KMS-11 (cell line): ENCODE results near the gene ZNF473.
"Not testable (repeated sequence)": the region's sequence is repeated elsewhere in the genome, so short reads cannot be mapped to it uniquely, and the experiment has no call there.

Source experiments
- H2AFZ ChIP-seq: fragments of 200-600 bp; sonication (generic); 2 replicates; pipeline ENCODE4 v1.6.1; 2016; ENCODE audit warnings: antibody characterized with exemption, mixed run types, low read depth
- H3K27ac ChIP-seq: fragments of 200-600 bp; sonication (generic); 2 replicates; pipeline ENCODE4 v1.6.1; 2016; ENCODE audit warnings: mild to moderate bottlenecking, mixed run types
- H3K27me3 ChIP-seq: fragments of 200-600 bp; sonication (generic); 2 replicates; pipeline ENCODE4 v1.6.1; 2017; ENCODE audit warnings: mild to moderate bottlenecking, low read depth, mixed run types, moderate library complexity; ENCODE audit not compliant: insufficient read depth
- H3K36me3 ChIP-seq: fragments of 200-600 bp; sonication (generic); 2 replicates; pipeline ENCODE4 v1.6.1; 2017; ENCODE audit warnings: mild to moderate bottlenecking, mixed run types; ENCODE audit not compliant: insufficient read depth
- H3K4me1 ChIP-seq: fragments of 200-600 bp; sonication (generic); 2 replicates; pipeline ENCODE4 v1.6.1; 2016; ENCODE audit warnings: mild to moderate bottlenecking, low read depth, mixed run types; ENCODE audit not compliant: poor library complexity, severe bottlenecking
- H3K4me2 ChIP-seq: fragments of 200-600 bp; sonication (generic); 2 replicates; pipeline ENCODE4 v1.7.0; 2016; ENCODE audit warnings: mild to moderate bottlenecking, mixed run types
- H3K4me3 ChIP-seq: fragments of 200-600 bp; sonication (generic); IDR thresholded peaks from 2 replicates; pipeline ENCODE4 v1.6.1; 2017; ENCODE audit warnings: low read depth, low read length, mixed read lengths; ENCODE audit not compliant: insufficient read depth
- H3K79me2 ChIP-seq: fragments of 200-600 bp; sonication (generic); 2 replicates; pipeline ENCODE4 v1.6.1; 2016; ENCODE audit warnings: low read depth, mixed run types; ENCODE audit not compliant: insufficient read depth
- H3K9ac ChIP-seq: fragments of 200-600 bp; sonication (generic); 2 replicates; pipeline ENCODE4 v1.6.1; 2016; ENCODE audit warnings: mild to moderate bottlenecking, mixed run types
- H4K20me1 ChIP-seq: fragments of 200-600 bp; sonication (generic); 2 replicates; pipeline ENCODE4 v1.6.1; 2016; ENCODE audit warnings: mild to moderate bottlenecking, mixed run types; ENCODE audit not compliant: insufficient read depth
- TF ChIP-seq, protein P1 (sequence below): fragments of 200-600 bp; sonication (generic); conservative IDR thresholded peaks from 2 replicates; pipeline ENCODE4 v1.6.1; 2017; ENCODE audit warnings: low read depth, mild to moderate bottlenecking, antibody characterized with exemption, low read length, moderate library complexity, mixed read lengths

Gene ZNF473

GRCh38 chr19:50090706-50091105, 64.9 kb downstream of the ZNF473 start:
- H3K27ac ChIP-seq, H3K4me3 ChIP-seq, H3K4me2 ChIP-seq, H3K36me3 ChIP-seq, H2AFZ ChIP-seq, H4K20me1 ChIP-seq, H3K9ac ChIP-seq, H3K27me3 ChIP-seq, H3K79me2 ChIP-seq, H3K4me1 ChIP-seq: not testable (repeated sequence)
- TF ChIP-seq, protein P1, sequence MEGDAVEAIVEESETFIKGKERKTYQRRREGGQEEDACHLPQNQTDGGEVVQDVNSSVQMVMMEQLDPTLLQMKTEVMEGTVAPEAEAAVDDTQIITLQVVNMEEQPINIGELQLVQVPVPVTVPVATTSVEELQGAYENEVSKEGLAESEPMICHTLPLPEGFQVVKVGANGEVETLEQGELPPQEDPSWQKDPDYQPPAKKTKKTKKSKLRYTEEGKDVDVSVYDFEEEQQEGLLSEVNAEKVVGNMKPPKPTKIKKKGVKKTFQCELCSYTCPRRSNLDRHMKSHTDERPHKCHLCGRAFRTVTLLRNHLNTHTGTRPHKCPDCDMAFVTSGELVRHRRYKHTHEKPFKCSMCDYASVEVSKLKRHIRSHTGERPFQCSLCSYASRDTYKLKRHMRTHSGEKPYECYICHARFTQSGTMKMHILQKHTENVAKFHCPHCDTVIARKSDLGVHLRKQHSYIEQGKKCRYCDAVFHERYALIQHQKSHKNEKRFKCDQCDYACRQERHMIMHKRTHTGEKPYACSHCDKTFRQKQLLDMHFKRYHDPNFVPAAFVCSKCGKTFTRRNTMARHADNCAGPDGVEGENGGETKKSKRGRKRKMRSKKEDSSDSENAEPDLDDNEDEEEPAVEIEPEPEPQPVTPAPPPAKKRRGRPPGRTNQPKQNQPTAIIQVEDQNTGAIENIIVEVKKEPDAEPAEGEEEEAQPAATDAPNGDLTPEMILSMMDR: peak; percentile 48

- not testable (repeated sequence) for H3K9ac ChIP-seq, H3K4me2 ChIP-seq, H2AFZ ChIP-seq
Measured at GRCh38 chr19:50091786-50092185, 66.0 kb downstream of the ZNF473 start.

GRCh38 chr19:50092597-50092996, 66.8 kb downstream of the ZNF473 start:
- not testable (repeated sequence) for H3K4me3 ChIP-seq, H3K27ac ChIP-seq, H3K9ac ChIP-seq, H3K27me3 ChIP-seq, H3K79me2 ChIP-seq, H3K4me2 ChIP-seq, H3K4me1 ChIP-seq, H3K36me3 ChIP-seq, H2AFZ ChIP-seq, H4K20me1 ChIP-seq

More at GRCh38 chr19:50091786-50092185, 66.0 kb downstream of the ZNF473 start:
- H3K36me3 ChIP-seq, H3K27ac ChIP-seq, H3K4me3 ChIP-seq, H3K27me3 ChIP-seq, H4K20me1 ChIP-seq, H3K79me2 ChIP-seq, H3K4me1 ChIP-seq: not testable (repeated sequence)

DNA sequence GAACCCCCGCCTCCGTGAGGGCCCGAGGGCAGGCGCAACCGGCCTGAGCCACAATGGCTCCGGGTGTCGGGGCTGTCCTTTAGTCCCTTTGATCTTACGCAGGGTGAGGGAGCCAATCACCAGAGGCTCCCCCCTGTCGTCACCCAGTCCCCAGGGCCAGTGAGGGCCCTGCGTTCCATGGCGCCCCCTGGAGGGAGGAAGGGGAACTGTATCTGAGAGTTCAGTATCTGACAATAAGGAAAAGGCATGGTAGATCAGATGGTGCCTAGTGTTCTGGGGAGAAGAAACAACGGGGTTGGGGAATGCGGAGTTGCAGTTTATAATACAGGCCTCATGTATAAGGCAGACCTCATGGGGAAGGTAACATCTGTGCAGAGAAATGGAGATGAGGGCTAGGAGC, 72.1 kb downstream of the ZNF473 start:
- H3K4me2 ChIP-seq, H2AFZ ChIP-seq, H3K27me3 ChIP-seq, H3K9ac ChIP-seq, H3K27ac ChIP-seq, H3K4me3 ChIP-seq, H3K36me3 ChIP-seq, H3K4me1 ChIP-seq, H3K79me2 ChIP-seq, H4K20me1 ChIP-seq: not testable (repeated sequence)

DNA sequence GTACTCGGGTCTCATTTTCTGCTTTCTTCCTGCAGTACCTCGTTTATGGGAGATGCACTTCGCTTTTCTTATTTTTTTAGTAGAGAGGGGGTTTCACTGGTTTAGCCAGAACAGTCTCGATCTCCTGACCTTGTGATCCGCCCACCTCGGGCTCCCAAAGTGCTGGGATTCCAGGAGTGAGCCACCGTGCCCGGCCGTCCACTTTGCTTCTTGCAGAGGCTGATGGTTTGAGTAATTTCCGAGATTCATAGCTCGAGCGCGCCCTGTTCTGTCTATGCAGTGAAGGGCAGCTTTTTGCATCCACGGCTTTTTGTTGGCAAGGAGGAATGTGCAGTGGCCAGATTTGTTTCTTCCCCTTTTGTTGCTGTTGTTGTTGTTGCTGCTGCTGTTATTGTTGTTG, 73.1 kb downstream of the ZNF473 start:
- not testable (repeated sequence) for H3K4me3 ChIP-seq, H3K9ac ChIP-seq, H4K20me1 ChIP-seq, H3K4me2 ChIP-seq, H3K36me3 ChIP-seq, H2AFZ ChIP-seq, H3K27ac ChIP-seq, H3K79me2 ChIP-seq, H3K4me1 ChIP-seq, H3K27me3 ChIP-seq

DNA sequence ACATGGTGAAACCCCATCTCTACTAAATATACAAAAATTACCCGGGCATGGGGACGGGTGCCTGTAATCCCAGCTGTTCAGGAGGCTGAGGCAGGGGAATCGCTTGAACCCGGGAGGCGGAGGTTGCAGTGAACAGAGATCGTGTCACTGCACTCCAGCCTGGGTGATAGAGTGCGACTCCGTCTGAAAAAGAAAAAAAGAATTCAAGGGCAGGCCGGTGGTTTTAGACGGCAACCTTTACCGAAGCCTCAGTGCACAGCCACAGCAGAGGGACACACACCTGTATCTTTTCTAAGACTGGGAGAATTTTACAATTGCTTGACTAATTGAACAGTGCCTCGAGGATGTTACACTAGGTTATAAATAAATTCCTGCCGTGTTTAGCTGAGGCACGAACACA, 73.9 kb downstream of the ZNF473 start:
- not testable (repeated sequence) for H3K4me3 ChIP-seq, H3K27me3 ChIP-seq, H3K4me2 ChIP-seq, H3K79me2 ChIP-seq, H3K27ac ChIP-seq, H3K9ac ChIP-seq, H3K4me1 ChIP-seq, H2AFZ ChIP-seq, H3K36me3 ChIP-seq, H4K20me1 ChIP-seq

GRCh38 chr19:50100946-50101345, 75.1 kb downstream of the ZNF473 start:
- not testable (repeated sequence) for H3K27me3 ChIP-seq, H3K36me3 ChIP-seq, H3K4me2 ChIP-seq, H3K4me3 ChIP-seq, H3K4me1 ChIP-seq, H2AFZ ChIP-seq, H4K20me1 ChIP-seq, H3K9ac ChIP-seq, H3K79me2 ChIP-seq, H3K27ac ChIP-seq
